ENCODE measurements around the gene SLC9A9. TPM values are rescaled to one million over a fixed set of nuclear protein-coding genes. Genes with fewer than 3 reads are reported as not detected.

Gene SLC9A9
- total RNA-seq, 2 donors from 2014 or later: 1.3 to 3.7 TPM

DNA sequence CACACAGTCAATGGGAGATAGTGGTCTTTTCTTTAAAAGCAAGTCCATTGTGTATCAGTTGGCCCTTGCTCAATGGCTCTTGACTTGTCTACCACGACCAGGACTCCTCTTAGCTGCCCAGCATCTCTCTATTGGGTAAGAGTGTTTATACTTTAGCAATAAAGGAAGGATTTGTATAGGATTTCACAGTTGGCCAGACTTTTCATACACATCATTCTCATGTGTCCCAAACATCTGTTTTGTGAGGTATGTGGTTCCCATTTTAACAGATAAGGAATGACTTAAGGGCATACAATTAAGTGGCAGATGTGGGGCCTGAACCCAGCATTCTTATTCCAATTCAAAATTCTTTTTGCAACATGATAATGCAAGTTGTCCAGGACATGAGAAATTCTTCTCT is 537.2 kb downstream of the SLC9A9 start:
- H3K4me1 ChIP-seq (ENCODE audit: control insufficient read depth, insufficient read depth, low read length): no peaks in the 10 kb centered on the region
- no peak overlapping the region for H3K27ac Mint-ChIP-seq
- H3K9ac ChIP-seq (ENCODE audit: extremely low read depth, low read length, poor library complexity, severe bottlenecking): no peak overlapping the region
- H3K4me3 ChIP-seq (ENCODE audit: low read length): no peak overlapping the region
- H3K27me3 Mint-ChIP-seq (ENCODE audit: insufficient read depth): no peaks in the 10 kb centered on the region
- no peaks in the 10 kb centered on the region for H3K27me3 ChIP-seq (ENCODE audit: control insufficient read depth, insufficient read depth, low read length, poor library complexity, severe bottlenecking)
- no peaks in the 10 kb centered on the region for H3K9me3 ChIP-seq (ENCODE audit: control insufficient read depth, low read length)
- no peak overlapping the region for H3K27ac ChIP-seq (ENCODE audit: low read depth, low read length)
- TF ChIP-seq, protein P1, sequence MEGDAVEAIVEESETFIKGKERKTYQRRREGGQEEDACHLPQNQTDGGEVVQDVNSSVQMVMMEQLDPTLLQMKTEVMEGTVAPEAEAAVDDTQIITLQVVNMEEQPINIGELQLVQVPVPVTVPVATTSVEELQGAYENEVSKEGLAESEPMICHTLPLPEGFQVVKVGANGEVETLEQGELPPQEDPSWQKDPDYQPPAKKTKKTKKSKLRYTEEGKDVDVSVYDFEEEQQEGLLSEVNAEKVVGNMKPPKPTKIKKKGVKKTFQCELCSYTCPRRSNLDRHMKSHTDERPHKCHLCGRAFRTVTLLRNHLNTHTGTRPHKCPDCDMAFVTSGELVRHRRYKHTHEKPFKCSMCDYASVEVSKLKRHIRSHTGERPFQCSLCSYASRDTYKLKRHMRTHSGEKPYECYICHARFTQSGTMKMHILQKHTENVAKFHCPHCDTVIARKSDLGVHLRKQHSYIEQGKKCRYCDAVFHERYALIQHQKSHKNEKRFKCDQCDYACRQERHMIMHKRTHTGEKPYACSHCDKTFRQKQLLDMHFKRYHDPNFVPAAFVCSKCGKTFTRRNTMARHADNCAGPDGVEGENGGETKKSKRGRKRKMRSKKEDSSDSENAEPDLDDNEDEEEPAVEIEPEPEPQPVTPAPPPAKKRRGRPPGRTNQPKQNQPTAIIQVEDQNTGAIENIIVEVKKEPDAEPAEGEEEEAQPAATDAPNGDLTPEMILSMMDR (conservative IDR thresholded peaks at IDR 0.05): no peak
- no peaks in the 10 kb centered on the region for H3K4me1 Mint-ChIP-seq
- no peak for DNase-seq
- 92% methylated on average over 1 of the region's 1 CpG; no CpG with 5 or more reads in 1 of the 2 experiments for WGBS, 2 experiments (ENCODE audit: insufficient coverage in 1 of 2, insufficient read length in 1 of 2)
- no peaks in the 10 kb centered on the region for H3K36me3 Mint-ChIP-seq (ENCODE audit: low read depth)
- H3K4me3 Mint-ChIP-seq: no peak overlapping the region
- H3K36me3 ChIP-seq (ENCODE audit: control insufficient read depth, insufficient read depth, low read length): no peaks in the 10 kb centered on the region
- no peaks in the 10 kb centered on the region for H3K9me3 Mint-ChIP-seq

DNA sequence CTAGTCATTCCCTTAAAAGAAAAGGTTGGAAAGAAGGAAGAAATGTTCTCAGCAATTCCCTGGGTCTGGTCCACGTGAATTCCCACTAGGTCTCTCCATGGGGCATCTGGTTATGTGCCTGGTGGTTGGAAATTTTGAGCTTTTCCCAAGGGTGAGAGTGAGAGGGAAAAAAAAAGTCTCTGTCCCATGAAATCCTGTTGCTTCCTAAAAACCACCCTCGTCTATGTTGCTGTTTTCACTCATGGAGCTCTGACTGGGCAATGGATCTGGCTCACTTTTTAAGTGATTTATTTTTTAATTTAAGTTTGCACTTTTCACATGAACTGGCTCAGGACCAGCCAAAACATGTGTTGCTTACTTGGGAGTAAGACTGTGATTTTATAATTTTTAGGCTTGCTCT is 538.6 kb downstream of the SLC9A9 start:
- Histone ChIP-seq H3K36me3 (ENCODE audit: control insufficient read depth, insufficient read depth, low read length) (no peaks in the 10 kb centered on the region), H3K9me3 (ENCODE audit: control insufficient read depth, low read length) (no peaks in the 10 kb centered on the region), H3K9ac (ENCODE audit: extremely low read depth, low read length, poor library complexity, severe bottlenecking) (no peak overlapping the region), H3K27me3 (ENCODE audit: control insufficient read depth, insufficient read depth, low read length, poor library complexity, severe bottlenecking) (no peaks in the 10 kb centered on the region), H3K27ac (ENCODE audit: low read depth, low read length) (no peak overlapping the region), H3K4me1 (ENCODE audit: control insufficient read depth, insufficient read depth, low read length) (no peaks in the 10 kb centered on the region), H3K4me3 (ENCODE audit: low read length) (no peak overlapping the region)
- Mint-ChIP-seq H3K27ac (no peak overlapping the region), H3K4me3 (no peak overlapping the region), H3K27me3 (ENCODE audit: insufficient read depth) (no peaks in the 10 kb centered on the region), H3K9me3 (no peaks in the 10 kb centered on the region), H3K36me3 (ENCODE audit: low read depth) (no peaks in the 10 kb centered on the region), H3K4me1 (no peaks in the 10 kb centered on the region)
- DNase-seq: no peak
- TF ChIP-seq, protein P1 (conservative IDR thresholded peaks at IDR 0.05): no peak
- 92% methylated on average over 2 of the region's 2 CpGs; no CpG with 5 or more reads in 1 of the 2 experiments for WGBS, 2 experiments (ENCODE audit: insufficient coverage in 1 of 2, insufficient read length in 1 of 2)

DNA sequence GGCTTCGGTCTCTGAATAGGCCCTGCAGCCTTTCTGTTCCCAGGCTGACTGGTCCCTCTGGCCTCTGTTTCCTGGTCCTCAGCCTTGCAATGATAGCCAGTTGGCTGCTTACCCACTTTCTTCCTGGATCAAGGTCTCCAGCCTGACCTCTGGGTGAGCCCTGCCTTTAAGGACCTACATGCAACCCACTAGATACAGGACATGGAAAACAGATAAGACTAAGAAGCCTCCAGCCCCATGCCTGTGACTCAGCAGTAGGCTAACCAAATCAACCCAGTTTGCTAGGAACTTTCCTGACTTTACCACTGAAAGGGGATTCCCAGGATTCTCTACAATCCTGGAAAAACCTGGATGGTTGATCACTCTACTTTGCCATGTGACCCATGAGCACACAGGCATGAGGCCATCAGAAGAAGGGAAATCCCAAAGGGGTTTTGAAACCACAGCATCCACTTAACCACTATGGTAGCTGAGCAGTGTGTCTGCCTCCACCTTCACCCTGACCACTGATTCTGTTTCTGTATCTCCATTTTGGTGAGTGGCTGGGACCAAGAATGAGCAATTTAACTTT is 540.6 kb downstream of the SLC9A9 start:
- H3K27me3 Mint-ChIP-seq (ENCODE audit: insufficient read depth): peaks cover 4% of the 10 kb centered on the region
- TF ChIP-seq, protein P1 (conservative IDR thresholded peaks at IDR 0.05): no peak
- Histone ChIP-seq H3K27ac (ENCODE audit: low read depth, low read length) (no peak overlapping the region), H3K4me1 (ENCODE audit: control insufficient read depth, insufficient read depth, low read length) (no peaks in the 10 kb centered on the region), H3K9me3 (ENCODE audit: control insufficient read depth, low read length) (no peaks in the 10 kb centered on the region), H3K4me3 (ENCODE audit: low read length) (no peak overlapping the region), H3K9ac (ENCODE audit: extremely low read depth, low read length, poor library complexity, severe bottlenecking) (no peak overlapping the region), H3K27me3 (ENCODE audit: control insufficient read depth, insufficient read depth, low read length, poor library complexity, severe bottlenecking) (no peaks in the 10 kb centered on the region), H3K36me3 (ENCODE audit: control insufficient read depth, insufficient read depth, low read length) (no peaks in the 10 kb centered on the region)
- no peak overlapping the region for H3K27ac Mint-ChIP-seq
- no peak for DNase-seq
- no peaks in the 10 kb centered on the region for H3K4me1 Mint-ChIP-seq
- H3K9me3 Mint-ChIP-seq: no peaks in the 10 kb centered on the region
- 91 to 92% methylated on average over 1 of the region's 1 CpG for WGBS, 2 experiments (ENCODE audit: insufficient coverage in 1 of 2, insufficient read length in 1 of 2)
- H3K36me3 Mint-ChIP-seq (ENCODE audit: low read depth): no peaks in the 10 kb centered on the region
- no peak overlapping the region for H3K4me3 Mint-ChIP-seq
